GM12878 (cell line): ENCODE data around the gene KCNAB2. TPM values are rescaled to one million over a fixed set of nuclear protein-coding genes. Genes with fewer than 3 reads are reported as not detected.

Experiments used
- ATAC-seq: fragments of 200-7000 bp; cut with Tn5 transposase; 3 replicates; pipeline ENCODE4 v1.9.1; 2020; ENCODE audit warnings: mild to moderate bottlenecking, moderate library complexity
- BruUV-seq: library from RNA; stranded (reverse); fragments of 400-500 nt; replicated peaks from 2 replicates; lab custom pipeline; 2021; lab: Mats Ljungman, UMichigan
- CTCF ChIA-PET: fragments of 300-600 bp; sonication (Branson Sonifier 250); formaldehyde crosslinking; extraction: SDS; loops from one replicate; lab custom pipeline; 2021; ENCODE audit warnings: inconsistent platforms; lab: Yijun Ruan, JAX
- POLR2A ChIA-PET: fragments of 350-600 bp; formaldehyde crosslinking; extraction: SDS; loops from one replicate; lab custom pipeline; 2021; ENCODE audit warnings: inconsistent platforms; lab: Charles Lee
- RAD21 ChIA-PET: fragments of 300-600 bp; sonication (Branson Sonifier 250); formaldehyde crosslinking; loops from one replicate; lab custom pipeline; 2023; ENCODE audit warnings: antibody characterized with exemption; ENCODE audit not compliant: unreplicated experiment; lab: Charles Lee
- SMC1A ChIA-PET: fragments of 300-600 bp; sonication (Branson Sonifier 250); formaldehyde crosslinking; loops from one replicate; lab custom pipeline; 2023; ENCODE audit not compliant: unreplicated experiment, uncharacterized antibody; lab: Charles Lee
- DNase-seq: peaks from one replicate; pipeline ENCODE4 v3.0.0-alpha.2; 2011; ENCODE audit warnings: low read depth, low spot score
- FAIRE-seq: peaks from 3 replicates; lab custom pipeline; 2011; peaks lifted over from hg19 to GRCh38; lab: Jason Lieb, UNC
- H2AFZ ChIP-seq: 2 replicates; pipeline ENCODE4 v1.6.0; 2011; ENCODE audit warnings: low read depth, low read length, control low read depth; ENCODE audit not compliant: control insufficient read depth
- H3K27ac ChIP-seq: 2 replicates; pipeline ENCODE4 v1.5.1; 2011; ENCODE audit warnings: control low read depth; ENCODE audit not compliant: control insufficient read depth, insufficient read depth
- H3K27me3 ChIP-seq, 2 experiments: replicated peaks in 1 of 2; 2 replicates each; pipeline versions ENCODE4 v1.6.0 to v1.6.1; 2011; ENCODE audit warnings: low read length in 1 of 2; ENCODE audit not compliant: control insufficient read depth in 2 of 2, insufficient read depth in 2 of 2
- H3K36me3 ChIP-seq, 2 experiments: 2 replicates each; pipeline ENCODE4 v1.5.1; 2011; ENCODE audit warnings: low read length in 1 of 2; ENCODE audit not compliant: control insufficient read depth in 2 of 2, insufficient read depth in 2 of 2
- H3K4me1 ChIP-seq: 2 replicates; pipeline ENCODE4 v1.6.1; 2011; ENCODE audit warnings: mild to moderate bottlenecking, low read length, moderate library complexity, mixed read lengths; ENCODE audit not compliant: control insufficient read depth, insufficient read depth
- H3K4me2 ChIP-seq: 2 replicates; pipeline ENCODE4 v1.6.0; 2011; ENCODE audit warnings: control low read depth; ENCODE audit not compliant: control insufficient read depth, insufficient read depth
- H3K4me3 ChIP-seq: fragments of 200-600 bp; sonication (generic); 2 replicates; pipeline ENCODE4 v1.5.1; 2016
- H3K79me2 ChIP-seq: 2 replicates; pipeline ENCODE4 v1.6.0; 2011; ENCODE audit warnings: low read length; ENCODE audit not compliant: control insufficient read depth, insufficient read depth
- H3K9ac ChIP-seq: 2 replicates; pipeline ENCODE4 v1.8.0; 2011; ENCODE audit warnings: low read length, control low read depth, mixed read lengths; ENCODE audit not compliant: control insufficient read depth, insufficient read depth
- H3K9me3 ChIP-seq: replicated peaks from 3 replicates; pipeline ENCODE4 v1.5.1; 2011; ENCODE audit warnings: mild to moderate bottlenecking, low read length; ENCODE audit not compliant: control insufficient read depth, insufficient read depth
- H4K20me1 ChIP-seq: 2 replicates; pipeline ENCODE4 v1.6.0; 2011; ENCODE audit not compliant: control insufficient read depth, insufficient read depth
- BACH1 ChIP-seq: fragments of 450-650 bp; IDR thresholded peaks from 2 replicates; pipeline ENCODE4 v1.6.1; 2017; ENCODE audit warnings: mild to moderate bottlenecking, borderline replicate concordance
- CHD1 ChIP-seq: IDR thresholded peaks from 2 replicates; pipeline ENCODE4 v1.6.1; 2012; ENCODE audit warnings: low read depth, low read length, improper control_type of control experiment
- HDAC2 ChIP-seq: fragments of 200-600 bp; sonication (generic); IDR thresholded peaks from 2 replicates; pipeline ENCODE4 v1.6.1; 2017
- IKZF2 ChIP-seq, 2 experiments: fragments of 450-650 bp; IDR thresholded peaks; 2 replicates each; pipeline ENCODE4 v1.6.1; 2017; ENCODE audit warnings: mild to moderate bottlenecking in 2 of 2, moderate library complexity in 2 of 2
- SREBF1 ChIP-seq: IDR thresholded peaks from 2 replicates; pipeline ENCODE4 v1.6.1; 2012; ENCODE audit warnings: mild to moderate bottlenecking, low read length
- STAT1 ChIP-seq: fragments of 450-650 bp; conservative IDR thresholded peaks from 2 replicates; pipeline ENCODE4 v1.6.1; 2014; ENCODE audit warnings: antibody characterized with exemption, mild to moderate bottlenecking
- WGBS: methylation state at CpG from one replicate; pipeline ENCODE4 v1.1.6; 2016; ENCODE audit warnings: low lambda C conversion rate; ENCODE audit not compliant: insufficient replicate concordance, insufficient coverage; ENCODE audit errors: missing lambda C conversion rate; 5-methylcytosine and 5-hydroxymethylcytosine counted together
- in situ Hi-C: fragments of 300-500 bp; cut with MboI; formaldehyde crosslinking; loops from 9 replicates; pipeline ENCODE4 v1.14.3; 2018; ENCODE audit warnings: mixed read lengths
- intact Hi-C: fragments of 100-400 bp; cut with micrococcal nuclease; formaldehyde crosslinking; loops from one replicate; pipeline ENCODE4 v1.14.2; 2022; ENCODE audit not compliant: unreplicated experiment
- polyA plus RNA-seq, 11 experiments: library from polyadenylated mRNA; depleted of rRNA in 4 of 11; unstranded in 6 of 11; stranded (reverse) in 5 of 11; fragments of >200 nt; fragmentation: Nextera tagmentation in 4 of 11; fragmentation: Illumina TruSeq in 1 of 11; extraction: Ambion mirVana in 4 of 11; extraction: Trizol in 1 of 11; gene quantifications; 1 replicate in 1 of 11; 2 replicates in 10 of 11; pipeline versions ENCODE4 v1.2.1 to v1.2.3, GENCODE V29; 2011 to 2016; ENCODE audit warnings: inconsistent platforms in 2 of 11, missing spikeins in 2 of 11, low read depth in 1 of 11
- total RNA-seq, 4 experiments: library from RNA; depleted of rRNA in 3 of 4; stranded (reverse); fragments of >200 nt in 3 of 4; fragmentation: Illumina TruSeq in 1 of 4; extraction: Trizol in 1 of 4; gene quantifications; 2 replicates each; pipeline versions ENCODE4 v1.2.1 to v1.2.3, GENCODE V29; 2013 to 2021
- TF ChIP-seq, protein P1 (sequence below): fragments of 450-650 bp; IDR thresholded peaks from 2 replicates; pipeline ENCODE4 v1.6.1; 2016; ENCODE audit warnings: mild to moderate bottlenecking, moderate library complexity, borderline replicate concordance

The KCNAB2 gene
- total and polyA plus RNA-seq, 10 of the 15 experiments (the other 5 are each of a cell fraction or from before 2014, with no cell fraction given), result 2.9 to 123 (median 62.4) TPM

DNA sequence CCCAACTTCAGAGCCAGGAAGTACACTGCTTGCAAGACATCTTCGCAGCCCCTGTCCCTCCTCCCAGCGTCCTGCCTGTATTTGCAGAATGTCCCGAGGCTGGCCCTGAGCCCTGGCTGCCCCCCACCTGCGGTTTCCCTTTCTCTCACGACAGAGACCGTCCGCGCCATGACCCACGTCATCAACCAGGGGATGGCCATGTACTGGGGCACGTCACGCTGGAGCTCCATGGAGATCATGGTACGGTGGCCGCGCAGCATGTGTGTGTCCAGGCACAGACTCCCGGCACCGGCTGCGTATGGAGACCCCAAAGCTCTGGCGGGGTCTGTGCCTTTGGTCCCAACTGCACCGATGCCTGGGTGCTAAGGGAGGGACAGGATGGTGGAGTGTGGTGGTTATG, 48.6 kb downstream of the KCNAB2 start:
- intact Hi-C loops (no loop called here), in situ Hi-C loops (no loop called here)
- H2AFZ ChIP-seq, result no peak overlapping the region
- 93% methylated on average over 19 of the region's 19 CpGs for WGBS
- TF ChIP-seq HDAC2 (no peak), STAT1 (no peak), SREBF1 (no peak), BACH1 (no peak), CHD1 (no peak), IKZF2 (IDR thresholded peaks at IDR 0.05) (no peak)
- TF ChIP-seq, protein P1, sequence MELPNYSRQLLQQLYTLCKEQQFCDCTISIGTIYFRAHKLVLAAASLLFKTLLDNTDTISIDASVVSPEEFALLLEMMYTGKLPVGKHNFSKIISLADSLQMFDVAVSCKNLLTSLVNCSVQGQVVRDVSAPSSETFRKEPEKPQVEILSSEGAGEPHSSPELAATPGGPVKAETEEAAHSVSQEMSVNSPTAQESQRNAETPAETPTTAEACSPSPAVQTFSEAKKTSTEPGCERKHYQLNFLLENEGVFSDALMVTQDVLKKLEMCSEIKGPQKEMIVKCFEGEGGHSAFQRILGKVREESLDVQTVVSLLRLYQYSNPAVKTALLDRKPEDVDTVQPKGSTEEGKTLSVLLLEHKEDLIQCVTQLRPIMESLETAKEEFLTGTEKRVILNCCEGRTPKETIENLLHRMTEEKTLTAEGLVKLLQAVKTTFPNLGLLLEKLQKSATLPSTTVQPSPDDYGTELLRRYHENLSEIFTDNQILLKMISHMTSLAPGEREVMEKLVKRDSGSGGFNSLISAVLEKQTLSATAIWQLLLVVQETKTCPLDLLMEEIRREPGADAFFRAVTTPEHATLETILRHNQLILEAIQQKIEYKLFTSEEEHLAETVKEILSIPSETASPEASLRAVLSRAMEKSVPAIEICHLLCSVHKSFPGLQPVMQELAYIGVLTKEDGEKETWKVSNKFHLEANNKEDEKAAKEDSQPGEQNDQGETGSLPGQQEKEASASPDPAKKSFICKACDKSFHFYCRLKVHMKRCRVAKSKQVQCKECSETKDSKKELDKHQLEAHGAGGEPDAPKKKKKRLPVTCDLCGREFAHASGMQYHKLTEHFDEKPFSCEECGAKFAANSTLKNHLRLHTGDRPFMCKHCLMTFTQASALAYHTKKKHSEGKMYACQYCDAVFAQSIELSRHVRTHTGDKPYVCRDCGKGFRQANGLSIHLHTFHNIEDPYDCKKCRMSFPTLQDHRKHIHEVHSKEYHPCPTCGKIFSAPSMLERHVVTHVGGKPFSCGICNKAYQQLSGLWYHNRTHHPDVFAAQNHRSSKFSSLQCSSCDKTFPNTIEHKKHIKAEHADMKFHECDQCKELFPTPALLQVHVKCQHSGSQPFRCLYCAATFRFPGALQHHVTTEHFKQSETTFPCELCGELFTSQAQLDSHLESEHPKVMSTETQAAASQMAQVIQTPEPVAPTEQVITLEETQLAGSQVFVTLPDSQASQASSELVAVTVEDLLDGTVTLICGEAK, result no peak
- TF ChIP-seq, all 136 proteins: peak for 0
- ChIA-PET POLR2A (no interaction called here), RAD21 (no interaction called here), CTCF (interaction anchor here (1.0 kb wide), 1 partner anchor 336 kb away, joined by 3 read pairs; no protein-coding TSS in a partner anchor), SMC1A (no interaction called here)
- no peak overlapping the region for H3K9ac ChIP-seq
- DNase-seq, result no peak
- H3K4me3 ChIP-seq, result no peak overlapping the region
- H3K27me3 ChIP-seq, result no peaks in the 10 kb centered on the region
- no peak for ATAC-seq
- H3K4me2 ChIP-seq, result no peak overlapping the region
- H4K20me1 ChIP-seq, result no peaks in the 10 kb centered on the region
- H3K9me3 ChIP-seq, result no peaks in the 10 kb centered on the region
- BruUV-seq, result no TSS peak
- no peaks in the 10 kb centered on the region for H3K79me2 ChIP-seq
- FAIRE-seq, result no peak
- H3K36me3 ChIP-seq, result peaks cover 0 to 14% of the 10 kb centered on the region in 2 experiments; a peak in 3 of 4 replicates
- no peaks in the 10 kb centered on the region for H3K4me1 ChIP-seq
- no peak overlapping the region for H3K27ac ChIP-seq
